NCI-H2029 (cell line): ENCODE data around the gene SLC12A3.

Experiments used
- DNase-seq: peaks from one replicate; lab custom pipeline; 2025; lab: John Stamatoyannopoulos, UW

The SLC12A3 gene

GRCh38 chr16:56892705-56893104 lies 27.7 kb downstream of the SLC12A3 start:
- DNase-seq = no peak

GRCh38 chr16:56894331-56894917 lies 29.4 kb downstream of the SLC12A3 start:
- no peak for DNase-seq

DNA sequence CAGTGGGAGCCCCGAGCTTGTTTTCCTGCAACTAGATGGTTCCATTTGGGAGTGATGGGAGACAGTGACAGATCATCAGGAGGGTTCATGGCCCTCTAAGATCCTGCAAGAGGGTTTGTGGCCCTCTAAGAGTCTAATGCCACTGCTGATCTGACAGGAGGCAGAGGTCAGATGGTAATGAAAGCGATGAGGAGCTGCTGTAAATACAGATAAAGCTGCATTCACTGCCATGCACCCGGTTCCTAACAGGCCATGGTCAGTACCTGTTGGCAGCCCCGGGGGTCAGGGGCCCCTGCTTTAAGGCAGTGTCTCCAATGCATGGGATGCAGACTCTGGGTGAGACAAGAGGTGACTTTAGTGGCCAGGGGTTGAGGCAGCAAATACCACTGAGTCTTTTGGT lies 30.8 kb downstream of the SLC12A3 start:
- no peak for DNase-seq

GRCh38 chr16:56896244-56896643 lies 31.2 kb downstream of the SLC12A3 start:
- no peak for DNase-seq

DNA sequence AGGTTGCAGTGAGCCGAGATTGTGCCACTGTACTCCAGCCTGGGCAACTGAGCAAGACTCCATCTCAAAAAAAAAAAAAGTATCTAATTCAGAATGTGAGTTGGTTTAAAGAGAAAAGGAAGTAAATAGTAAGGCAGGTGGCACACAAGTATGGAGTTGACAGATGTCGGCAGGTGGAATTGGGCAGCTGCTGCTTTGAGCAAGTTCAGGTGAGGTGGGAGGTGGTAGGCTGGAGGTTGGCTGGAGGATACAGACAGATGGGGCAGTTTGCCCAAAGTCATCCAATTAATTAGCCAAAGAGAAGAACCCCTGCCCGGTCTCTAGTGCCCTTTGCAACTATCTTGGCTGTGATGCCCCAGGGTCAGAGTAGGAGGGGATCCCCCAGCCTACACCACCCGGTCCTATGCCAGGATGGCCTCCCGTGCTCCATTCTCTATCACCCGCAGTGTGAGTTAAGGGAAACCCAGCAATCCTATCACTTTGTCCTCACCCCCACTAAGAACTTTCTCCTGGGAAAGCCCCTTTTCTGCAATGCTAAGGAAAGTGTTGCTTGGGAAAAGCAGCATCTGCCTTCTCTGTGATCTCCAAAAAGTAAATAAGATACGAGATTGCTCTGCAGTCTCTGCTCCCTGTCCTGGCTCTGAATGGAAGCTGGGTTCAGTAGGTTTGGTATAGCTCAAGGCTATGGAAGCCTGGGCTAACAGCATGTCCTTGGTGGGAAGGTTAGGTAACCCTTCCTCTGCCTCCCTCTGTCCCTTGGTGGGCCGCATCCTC lies 32.2 kb downstream of the SLC12A3 start:
- no peak for DNase-seq

GRCh38 chr16:56898847-56899246 lies 33.8 kb downstream of the SLC12A3 start:
- DNase-seq = no peak

DNA sequence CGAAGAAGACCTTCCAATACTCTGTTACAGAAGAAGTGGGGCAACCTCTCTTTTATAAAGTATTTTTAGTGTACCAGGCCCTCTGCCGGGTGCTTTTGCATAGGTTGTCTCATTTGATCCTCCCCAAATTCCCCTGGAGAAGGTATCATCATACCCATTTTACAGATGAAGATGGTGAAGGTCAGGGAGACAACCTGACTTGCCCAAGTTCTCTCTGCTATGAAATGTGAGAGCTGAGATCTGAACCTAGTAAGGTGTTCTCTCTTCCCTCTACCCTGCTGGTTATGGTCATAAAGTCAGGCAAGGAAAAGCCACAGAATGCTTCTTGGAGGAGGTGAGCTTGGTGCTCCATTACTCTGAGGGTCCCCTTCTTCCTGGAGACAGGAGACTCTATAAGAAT lies 38.9 kb downstream of the SLC12A3 start:
- DNase-seq = no peak

GRCh38 chr16:56907401-56907800 lies 42.4 kb downstream of the SLC12A3 start:
- DNase-seq = no peak

DNA sequence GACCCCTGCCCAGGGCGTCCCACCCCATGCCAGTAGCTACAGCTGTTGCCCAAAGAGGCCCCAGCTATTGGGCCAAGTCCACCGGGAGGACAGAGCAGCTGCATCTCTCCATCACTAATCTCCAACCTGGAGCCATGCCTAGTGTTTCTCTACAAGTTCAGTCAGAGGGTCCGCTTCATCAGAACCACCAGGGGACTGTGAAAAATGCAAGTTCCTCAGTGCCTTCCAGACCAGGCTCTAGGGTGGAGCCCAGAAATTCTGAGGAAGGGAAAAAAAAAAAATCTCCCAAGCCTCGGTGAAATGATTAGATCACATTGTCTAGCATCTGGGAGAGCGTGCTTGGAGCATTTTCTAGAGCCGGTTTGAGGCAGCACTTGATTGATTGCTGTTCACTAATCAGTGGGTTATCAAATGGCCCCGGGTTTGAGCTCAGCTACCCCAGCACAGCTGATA lies 44.5 kb downstream of the SLC12A3 start:
- DNase-seq = no peak

- no peak for DNase-seq
Observed at GRCh38 chr16:56910112-56910511, 45.1 kb downstream of the SLC12A3 start.

DNA sequence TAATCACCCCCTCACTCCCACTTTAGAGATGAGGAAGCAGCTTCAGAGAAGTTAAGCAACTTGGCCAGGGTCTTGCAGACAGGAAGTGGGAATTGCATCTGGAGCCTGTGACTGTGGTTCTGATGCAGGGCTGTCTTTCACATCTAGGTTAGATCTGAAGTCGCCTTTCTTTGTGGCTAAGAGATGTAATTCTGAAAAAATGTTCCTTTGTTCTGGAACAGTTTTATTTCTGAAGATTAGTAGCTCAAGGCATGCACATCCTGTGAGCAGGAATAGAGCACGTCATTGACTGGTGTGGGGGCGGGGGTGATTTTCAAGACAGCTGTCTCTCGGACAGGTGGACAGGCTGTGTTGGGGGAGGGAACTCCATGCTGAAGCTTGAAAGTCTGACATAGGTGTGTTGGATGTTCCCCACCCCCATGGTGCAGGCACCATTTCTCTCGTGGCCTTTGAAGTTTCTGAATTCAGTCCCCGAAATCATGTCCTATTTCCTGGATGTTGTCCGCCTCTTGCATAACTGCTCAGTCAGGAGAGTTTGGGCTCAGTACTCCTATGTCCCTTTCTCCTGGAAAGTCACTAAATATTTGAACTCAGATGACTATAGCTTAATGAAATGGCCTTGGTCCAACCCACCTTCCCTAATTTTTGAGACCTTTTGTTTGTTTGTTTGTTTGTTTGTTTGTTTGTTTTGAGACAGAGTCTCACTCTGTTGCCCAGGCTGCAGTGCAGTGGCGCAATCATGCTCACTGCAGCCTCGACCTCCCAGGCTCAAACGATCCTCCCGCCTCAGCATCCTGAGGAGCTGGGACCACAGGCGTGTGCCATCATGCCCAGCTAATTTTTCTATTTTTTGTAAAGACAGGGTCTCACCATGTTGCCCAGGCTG lies 45.9 kb downstream of the SLC12A3 start:
- no peak for DNase-seq

DNA sequence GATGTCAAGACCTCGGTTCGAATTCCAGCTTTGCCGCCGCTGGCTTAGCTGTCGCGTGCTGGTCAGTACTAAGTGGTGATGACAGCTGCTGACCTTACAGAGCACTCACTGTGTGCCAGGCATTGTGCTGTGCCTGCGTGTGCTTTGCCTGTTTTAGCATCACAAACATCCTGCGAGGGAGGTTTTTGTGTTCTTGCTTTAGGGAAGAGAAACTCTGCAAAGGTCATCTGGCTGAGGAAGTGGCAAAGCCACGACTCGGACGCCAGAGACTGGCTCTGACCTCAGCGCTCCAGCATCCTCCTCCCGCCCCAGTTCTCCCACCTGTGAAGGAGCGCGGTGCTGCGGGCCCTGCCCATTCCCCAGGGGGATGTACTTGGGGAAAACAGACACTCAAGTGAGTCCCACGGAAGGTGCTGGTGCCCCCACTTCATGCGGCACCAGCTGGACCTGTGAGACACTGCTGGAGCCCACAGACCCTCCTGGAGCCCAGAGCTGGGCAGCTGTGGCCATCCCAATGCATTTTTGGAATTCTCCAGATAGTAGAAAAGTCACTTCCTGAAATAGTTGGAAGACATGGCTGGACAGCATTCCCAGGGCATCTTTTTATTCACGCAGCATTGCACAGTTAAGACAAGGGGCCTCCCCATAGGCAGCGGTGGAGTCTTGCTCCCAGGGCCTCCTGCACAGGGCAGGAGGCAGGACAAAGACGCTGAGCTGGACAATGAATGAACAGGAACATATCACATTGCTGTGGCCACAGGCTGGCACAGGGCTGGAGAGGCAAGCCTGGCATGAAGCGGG lies 47.0 kb downstream of the SLC12A3 start:
- DNase-seq = no peak

- no peak for DNase-seq
Observed at GRCh38 chr16:56912746-56913708, 48.0 kb downstream of the SLC12A3 start.

- DNase-seq = no peak
Observed at GRCh38 chr16:56914896-56915295, 49.9 kb downstream of the SLC12A3 start.

GRCh38 chr16:56915336-56916119 lies 50.5 kb downstream of the SLC12A3 start:
- no peak for DNase-seq

- DNase-seq = no peak
Observed at GRCh38 chr16:56916571-56917403, 51.8 kb downstream of the SLC12A3 start.

DNA sequence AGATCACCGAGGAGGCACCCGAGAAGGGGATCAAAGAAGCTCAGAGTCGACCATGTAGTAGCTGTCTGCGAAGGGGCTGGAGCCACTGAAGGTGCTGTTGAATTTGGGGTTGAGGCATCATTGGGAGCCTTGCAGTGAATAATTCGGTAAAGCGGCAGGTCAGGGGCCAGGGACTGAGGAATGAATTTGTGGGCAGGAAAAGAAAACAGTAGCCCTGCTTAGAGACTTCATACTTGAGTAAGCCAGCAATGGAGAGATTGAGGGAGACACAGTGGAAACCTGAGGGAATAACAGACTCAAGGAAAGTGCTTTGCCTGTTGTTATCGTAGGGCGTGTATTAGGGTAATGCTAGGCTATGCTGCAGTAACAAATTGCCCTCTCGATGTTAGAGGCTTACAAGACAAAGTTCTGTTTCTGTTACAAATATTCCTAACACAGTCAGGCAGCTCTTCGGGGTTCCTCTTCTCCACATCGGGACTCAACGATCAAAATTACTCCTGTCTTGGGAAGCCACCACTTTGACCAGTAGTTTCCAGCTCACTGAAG lies 53.5 kb downstream of the SLC12A3 start:
- DNase-seq = no peak

- DNase-seq = no peak
Observed at GRCh38 chr16:56919099-56919800, 54.2 kb downstream of the SLC12A3 start.
